Measurements from ENCODE around the gene RFC2.

The RFC2 gene

DNA sequence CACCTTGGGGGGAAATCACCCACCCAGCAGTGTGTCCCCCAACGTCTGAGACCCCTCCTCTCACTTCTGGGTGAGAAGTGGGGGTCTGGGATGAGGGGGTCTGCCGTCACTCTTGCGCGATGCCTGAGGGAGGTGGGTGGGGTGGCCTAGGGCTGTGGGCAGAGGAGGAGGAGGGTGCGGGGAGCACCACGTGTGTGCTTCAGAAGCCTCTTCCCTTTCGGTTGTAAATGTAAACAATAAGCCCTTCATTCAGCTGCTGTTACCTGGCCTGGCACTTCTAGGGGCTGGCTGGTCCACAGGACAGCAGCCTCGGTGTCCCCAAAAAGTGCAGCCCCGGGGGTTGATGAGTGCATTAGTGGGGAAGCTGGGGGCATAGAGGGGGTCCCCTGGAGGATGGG, 36.4 kb upstream of the RFC2 start:
- peaks cover 5% of the 10 kb centered on the region for H3K36me3 ChIP-seq (ENCODE audit: control insufficient read depth, insufficient read depth, low read length)
- H3K27ac ChIP-seq (ENCODE audit: low read depth, low read length, severe bottlenecking), result no peak overlapping the region
- H3K4me1 ChIP-seq (ENCODE audit: control insufficient read depth, insufficient read depth, low read length, poor library complexity, severe bottlenecking), result peaks cover 25% of the 10 kb centered on the region
- H3K4me3 ChIP-seq (ENCODE audit: extremely low read depth, insufficient read depth, low read length, poor library complexity, severe bottlenecking), result peak overlapping the region; percentile 86
- H3K9me3 ChIP-seq (ENCODE audit: control insufficient read depth, low read length), result no peaks in the 10 kb centered on the region
- 20 to 38% methylated on average over 3 to 8 of the region's 9 CpGs for WGBS, 2 experiments (ENCODE audit: insufficient coverage in 2 of 2)

GRCh38 chr7:74289659-74290552, 35.7 kb upstream of the RFC2 start:
- H3K27ac ChIP-seq (ENCODE audit: low read depth, low read length, severe bottlenecking), result peak overlapping the region; percentile 57
- H3K9me3 ChIP-seq (ENCODE audit: control insufficient read depth, low read length), result no peaks in the 10 kb centered on the region
- H3K4me3 ChIP-seq (ENCODE audit: extremely low read depth, insufficient read depth, low read length, poor library complexity, severe bottlenecking), result peak overlapping the region; percentile 86
- 1 to 4% methylated on average over 38 of the region's 60 CpGs for WGBS, 2 experiments (ENCODE audit: insufficient coverage in 2 of 2)
- no peaks in the 10 kb centered on the region for H3K36me3 ChIP-seq (ENCODE audit: control insufficient read depth, insufficient read depth, low read length)
- peaks cover 20% of the 10 kb centered on the region for H3K4me1 ChIP-seq (ENCODE audit: control insufficient read depth, insufficient read depth, low read length, poor library complexity, severe bottlenecking)

- no peaks in the 10 kb centered on the region for H3K9me3 ChIP-seq (ENCODE audit: control insufficient read depth, low read length)
- peak within 1 kb of the TSS; percentile 86 for H3K4me3 ChIP-seq (ENCODE audit: extremely low read depth, insufficient read depth, low read length, poor library complexity, severe bottlenecking)
- H3K36me3 ChIP-seq (ENCODE audit: control insufficient read depth, insufficient read depth, low read length), result no peaks in the 10 kb centered on the region
- 1 to 8% methylated on average over 8 to 43 of the region's 67 CpGs for WGBS, 2 experiments (ENCODE audit: insufficient coverage in 2 of 2)
- peak within 1 kb of the TSS; percentile 57 for H3K27ac ChIP-seq (ENCODE audit: low read depth, low read length, severe bottlenecking)
- H3K4me1 ChIP-seq (ENCODE audit: control insufficient read depth, insufficient read depth, low read length, poor library complexity, severe bottlenecking), result peaks cover 14% of the 10 kb centered on the region
These were observed 34.9 kb upstream of the RFC2 start, which contains the start of gene CLIP2 for GRCh38 chr7:74289018-74289658. Gene CLIP2 (plus strand): TSS chr7:74289407. CDS start chr7:74317547, 28,140 bp downstream.

DNA sequence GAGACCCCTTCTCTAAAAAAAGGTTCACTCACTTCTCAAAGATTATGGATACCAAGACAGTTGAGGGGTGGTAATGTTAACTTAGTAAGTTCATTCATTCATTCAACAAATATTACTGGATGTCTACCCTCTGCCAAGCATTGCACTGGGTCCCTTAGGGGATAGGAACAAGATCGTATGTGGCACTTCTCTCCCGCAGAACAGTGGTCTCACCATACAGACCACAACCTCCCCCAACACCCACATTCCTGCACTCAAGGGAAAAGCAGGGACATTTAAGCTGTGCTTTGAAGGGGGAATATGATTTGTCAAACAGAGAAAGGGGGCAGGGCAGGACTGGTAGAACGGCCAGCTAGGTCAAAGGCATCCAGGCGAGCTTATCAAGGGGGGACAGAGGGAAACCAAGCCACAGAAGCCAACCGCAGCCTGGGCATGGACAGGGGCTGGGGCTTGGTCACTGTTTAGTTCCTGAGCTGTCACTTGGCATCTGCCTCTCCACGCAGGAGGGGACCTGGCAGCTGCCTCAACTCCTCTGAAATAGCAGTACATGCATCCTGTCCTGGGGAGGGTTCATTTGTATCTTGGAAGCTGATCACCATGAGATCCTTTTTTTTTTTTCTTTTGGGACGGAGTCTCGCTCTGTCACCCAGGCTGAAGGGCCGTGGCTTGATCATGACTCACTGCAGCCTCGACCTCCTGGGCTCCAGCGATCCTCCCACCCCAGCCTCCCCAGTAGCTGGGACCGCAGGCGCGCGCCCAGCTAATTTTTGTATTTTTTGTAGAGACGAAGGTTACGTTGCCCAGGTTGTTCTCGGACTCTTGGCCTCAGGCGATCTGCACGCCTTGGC, 34.1 kb upstream of the RFC2 start:
- Histone ChIP-seq H3K4me1 (ENCODE audit: control insufficient read depth, insufficient read depth, low read length, poor library complexity, severe bottlenecking) (peaks cover 6% of the 10 kb centered on the region), H3K4me3 (ENCODE audit: extremely low read depth, insufficient read depth, low read length, poor library complexity, severe bottlenecking) (peak overlapping the region; percentile 26), H3K9me3 (ENCODE audit: control insufficient read depth, low read length) (no peaks in the 10 kb centered on the region), H3K27ac (ENCODE audit: low read depth, low read length, severe bottlenecking) (peak overlapping the region; percentile 6), H3K36me3 (ENCODE audit: control insufficient read depth, insufficient read depth, low read length) (no peaks in the 10 kb centered on the region)
- WGBS, 2 experiments (ENCODE audit: insufficient coverage in 2 of 2), result 56 to 59% methylated on average over 11 to 12 of the region's 20 CpGs

GRCh38 chr7:74287303-74288033, 33.3 kb upstream of the RFC2 start:
- H3K4me1 ChIP-seq (ENCODE audit: control insufficient read depth, insufficient read depth, low read length, poor library complexity, severe bottlenecking), result peaks cover 8% of the 10 kb centered on the region

GRCh38 chr7:74286131-74286530, 31.9 kb upstream of the RFC2 start:
- Histone ChIP-seq H3K27ac (ENCODE audit: low read depth, low read length, severe bottlenecking) (no peak overlapping the region), H3K4me1 (ENCODE audit: control insufficient read depth, insufficient read depth, low read length, poor library complexity, severe bottlenecking) (peaks cover 10% of the 10 kb centered on the region), H3K4me3 (ENCODE audit: extremely low read depth, insufficient read depth, low read length, poor library complexity, severe bottlenecking) (no peak overlapping the region), H3K9me3 (ENCODE audit: control insufficient read depth, low read length) (no peaks in the 10 kb centered on the region), H3K36me3 (ENCODE audit: control insufficient read depth, insufficient read depth, low read length) (no peaks in the 10 kb centered on the region)
- WGBS, 2 experiments (ENCODE audit: insufficient coverage in 2 of 2), result 90 to 96% methylated on average over 3 to 8 of the region's 11 CpGs

More at GRCh38 chr7:74287303-74288033, 33.3 kb upstream of the RFC2 start:
- Histone ChIP-seq H3K9me3 (ENCODE audit: control insufficient read depth, low read length) (no peaks in the 10 kb centered on the region), H3K27ac (ENCODE audit: low read depth, low read length, severe bottlenecking) (no peak overlapping the region), H3K4me3 (ENCODE audit: extremely low read depth, insufficient read depth, low read length, poor library complexity, severe bottlenecking) (no peak overlapping the region), H3K36me3 (ENCODE audit: control insufficient read depth, insufficient read depth, low read length) (no peaks in the 10 kb centered on the region)
- 88 to 92% methylated on average over 4 to 5 of the region's 7 CpGs for WGBS, 2 experiments (ENCODE audit: insufficient coverage in 2 of 2)

- Histone ChIP-seq H3K9me3 (ENCODE audit: control insufficient read depth, low read length) (no peaks in the 10 kb centered on the region), H3K27ac (ENCODE audit: low read depth, low read length, severe bottlenecking) (no peak overlapping the region), H3K36me3 (ENCODE audit: control insufficient read depth, insufficient read depth, low read length) (no peaks in the 10 kb centered on the region), H3K4me1 (ENCODE audit: control insufficient read depth, insufficient read depth, low read length, poor library complexity, severe bottlenecking) (peaks cover 17% of the 10 kb centered on the region), H3K4me3 (ENCODE audit: extremely low read depth, insufficient read depth, low read length, poor library complexity, severe bottlenecking) (no peak overlapping the region)
- WGBS, 2 experiments (ENCODE audit: insufficient coverage in 2 of 2), result 62 to 67% methylated on average over 5 to 6 of the region's 9 CpGs
These were observed 30.6 kb upstream of the RFC2 start for GRCh38 chr7:74284781-74285259.

- WGBS, 2 experiments (ENCODE audit: insufficient coverage in 2 of 2), result 97 to 100% methylated on average over 7 of the region's 9 CpGs
- no peak overlapping the region for H3K4me3 ChIP-seq (ENCODE audit: extremely low read depth, insufficient read depth, low read length, poor library complexity, severe bottlenecking)
- no peak overlapping the region for H3K27ac ChIP-seq (ENCODE audit: low read depth, low read length, severe bottlenecking)
- no peaks in the 10 kb centered on the region for H3K36me3 ChIP-seq (ENCODE audit: control insufficient read depth, insufficient read depth, low read length)
- no peaks in the 10 kb centered on the region for H3K9me3 ChIP-seq (ENCODE audit: control insufficient read depth, low read length)
- H3K4me1 ChIP-seq (ENCODE audit: control insufficient read depth, insufficient read depth, low read length, poor library complexity, severe bottlenecking), result peaks cover 19% of the 10 kb centered on the region
These were observed 29.8 kb upstream of the RFC2 start for GRCh38 chr7:74283858-74284447.

DNA sequence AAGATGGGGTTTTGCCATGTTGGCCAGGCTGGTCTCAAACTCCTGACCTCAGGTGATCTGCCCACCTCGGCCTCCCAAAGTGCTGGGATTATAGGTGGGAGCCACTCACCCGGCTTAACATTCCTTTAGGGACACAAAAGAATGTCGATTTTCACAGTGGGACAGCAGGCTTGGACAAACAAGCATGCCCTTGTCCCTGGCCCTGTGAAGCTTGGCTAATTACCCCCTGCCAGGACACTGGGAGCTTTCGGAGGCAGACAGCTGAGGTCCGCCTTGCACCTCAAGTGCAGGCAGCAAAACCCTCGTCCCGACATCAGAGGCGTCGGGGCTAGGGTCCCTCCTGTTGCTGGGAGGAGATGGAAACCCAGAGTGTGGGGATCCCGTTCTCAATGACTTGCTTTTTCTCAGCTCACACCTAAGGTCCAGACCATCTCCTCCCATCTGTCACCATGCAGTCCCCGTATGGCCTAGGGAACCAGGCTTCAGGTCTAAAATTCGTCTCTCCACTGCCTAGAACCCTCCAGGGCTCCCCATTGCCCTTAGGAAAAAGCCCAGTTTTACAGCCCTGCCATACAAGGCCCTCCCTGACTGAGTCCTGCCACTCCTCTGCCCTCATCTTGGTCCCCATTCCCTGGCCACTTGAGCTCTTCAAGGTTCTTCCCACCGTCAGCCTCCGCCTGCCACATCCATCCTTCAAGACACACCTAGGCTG, 28.7 kb upstream of the RFC2 start:
- no peaks in the 10 kb centered on the region for H3K9me3 ChIP-seq (ENCODE audit: control insufficient read depth, low read length)
- H3K27ac ChIP-seq (ENCODE audit: low read depth, low read length, severe bottlenecking), result no peak overlapping the region
- H3K4me1 ChIP-seq (ENCODE audit: control insufficient read depth, insufficient read depth, low read length, poor library complexity, severe bottlenecking), result peaks cover 28% of the 10 kb centered on the region
- no peak overlapping the region for H3K4me3 ChIP-seq (ENCODE audit: extremely low read depth, insufficient read depth, low read length, poor library complexity, severe bottlenecking)
- no peaks in the 10 kb centered on the region for H3K36me3 ChIP-seq (ENCODE audit: control insufficient read depth, insufficient read depth, low read length)
- WGBS, 2 experiments (ENCODE audit: insufficient coverage in 2 of 2), result 69 to 84% methylated on average over 10 to 12 of the region's 14 CpGs

Data from mesodermal cell (in vitro differentiated cells).